Retinal pigment epithelial cell (primary cell): ENCODE measurements around the gene C10orf71.

Experiments
- DNase-seq: peaks from one replicate; pipeline ENCODE4 v3.0.0-alpha.2; 2010; ENCODE audit warnings: low read depth
- H3K4me3 ChIP-seq: 2 replicates; pipeline ENCODE4 v1.5.1; 2011; ENCODE audit warnings: mild to moderate bottlenecking, low read length, control low read depth, moderate library complexity
- TF ChIP-seq, protein P1 (sequence below): conservative IDR thresholded peaks from 2 replicates; pipeline ENCODE4 v1.5.1; 2011; ENCODE audit warnings: low read depth, low read length, control low read depth, inconsistent platforms

Gene C10orf71

DNA sequence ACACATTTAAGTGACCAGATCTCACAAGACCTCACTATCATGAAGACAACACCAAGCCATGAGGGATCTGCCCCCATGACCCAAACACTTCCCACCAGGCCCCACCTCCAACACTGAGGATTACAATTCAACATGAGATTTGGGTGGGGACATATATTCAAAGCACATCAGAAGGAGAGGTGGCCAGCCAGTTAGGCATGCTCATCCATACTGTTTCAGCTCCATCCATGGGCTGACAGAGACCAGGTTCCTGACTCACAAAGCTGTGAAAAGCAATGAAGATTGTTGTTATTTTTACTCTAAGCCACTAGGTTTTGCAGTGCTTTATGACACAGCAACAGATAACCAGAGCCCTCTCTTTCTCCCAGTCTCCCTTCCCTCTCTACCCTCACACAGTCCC lies 36.0 kb downstream of the C10orf71 start:
- TF ChIP-seq, protein P1, sequence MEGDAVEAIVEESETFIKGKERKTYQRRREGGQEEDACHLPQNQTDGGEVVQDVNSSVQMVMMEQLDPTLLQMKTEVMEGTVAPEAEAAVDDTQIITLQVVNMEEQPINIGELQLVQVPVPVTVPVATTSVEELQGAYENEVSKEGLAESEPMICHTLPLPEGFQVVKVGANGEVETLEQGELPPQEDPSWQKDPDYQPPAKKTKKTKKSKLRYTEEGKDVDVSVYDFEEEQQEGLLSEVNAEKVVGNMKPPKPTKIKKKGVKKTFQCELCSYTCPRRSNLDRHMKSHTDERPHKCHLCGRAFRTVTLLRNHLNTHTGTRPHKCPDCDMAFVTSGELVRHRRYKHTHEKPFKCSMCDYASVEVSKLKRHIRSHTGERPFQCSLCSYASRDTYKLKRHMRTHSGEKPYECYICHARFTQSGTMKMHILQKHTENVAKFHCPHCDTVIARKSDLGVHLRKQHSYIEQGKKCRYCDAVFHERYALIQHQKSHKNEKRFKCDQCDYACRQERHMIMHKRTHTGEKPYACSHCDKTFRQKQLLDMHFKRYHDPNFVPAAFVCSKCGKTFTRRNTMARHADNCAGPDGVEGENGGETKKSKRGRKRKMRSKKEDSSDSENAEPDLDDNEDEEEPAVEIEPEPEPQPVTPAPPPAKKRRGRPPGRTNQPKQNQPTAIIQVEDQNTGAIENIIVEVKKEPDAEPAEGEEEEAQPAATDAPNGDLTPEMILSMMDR: no peak
- DNase-seq: no peak
- no peak overlapping the region for H3K4me3 ChIP-seq

DNA sequence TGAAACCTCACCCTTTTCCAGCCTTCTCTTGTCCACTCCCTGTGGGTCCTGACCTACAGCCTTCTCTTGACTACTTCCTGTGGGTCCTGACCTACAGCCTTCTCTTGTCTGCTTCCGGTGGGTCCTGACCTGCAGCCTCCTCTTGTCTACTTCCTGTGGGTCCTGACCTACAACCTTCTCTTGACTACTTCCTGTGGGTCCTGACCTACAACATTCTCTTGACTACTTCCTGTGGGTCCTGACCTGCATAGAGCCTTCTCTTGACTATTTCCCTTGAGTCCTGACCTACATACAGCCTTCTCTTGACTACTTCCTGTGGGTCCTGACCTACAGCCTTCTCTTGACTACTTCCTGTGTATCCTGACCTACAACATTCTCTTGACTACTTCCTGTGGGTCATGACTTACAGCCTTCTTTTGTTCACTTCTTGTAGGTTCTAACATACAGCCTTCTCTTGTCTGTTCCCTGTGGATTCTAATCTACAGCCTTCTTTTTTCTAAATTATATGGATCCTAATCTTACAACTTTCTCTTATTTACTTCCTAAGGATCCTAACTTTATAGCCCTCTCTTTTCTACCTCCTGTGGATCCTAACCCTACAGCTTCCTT lies 36.5 kb downstream of the C10orf71 start:
- H3K4me3 ChIP-seq: no peak overlapping the region
- TF ChIP-seq, protein P1: no peak
- DNase-seq: no peak

DNA sequence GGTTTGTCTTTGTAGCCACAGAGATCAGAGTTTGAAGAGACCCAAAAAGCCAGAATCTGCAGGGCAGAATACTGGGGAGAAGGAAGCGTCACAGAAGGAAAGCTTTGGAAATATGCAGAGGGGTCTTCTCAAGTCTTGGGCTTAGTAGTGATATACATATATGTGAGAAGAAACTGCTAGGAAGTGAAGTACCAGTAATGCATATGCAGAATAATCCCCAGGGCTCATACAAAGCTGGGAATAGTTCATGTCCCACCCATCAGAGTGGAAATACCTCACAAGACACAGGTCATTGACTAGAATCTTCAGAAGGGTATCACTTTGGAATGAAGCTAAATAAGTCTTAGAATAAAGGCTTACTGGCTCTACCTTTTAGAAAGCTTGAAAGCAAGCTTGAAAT lies 39.6 kb downstream of the C10orf71 start:
- DNase-seq: no peak
- no peak overlapping the region for H3K4me3 ChIP-seq
- TF ChIP-seq, protein P1: no peak

DNA sequence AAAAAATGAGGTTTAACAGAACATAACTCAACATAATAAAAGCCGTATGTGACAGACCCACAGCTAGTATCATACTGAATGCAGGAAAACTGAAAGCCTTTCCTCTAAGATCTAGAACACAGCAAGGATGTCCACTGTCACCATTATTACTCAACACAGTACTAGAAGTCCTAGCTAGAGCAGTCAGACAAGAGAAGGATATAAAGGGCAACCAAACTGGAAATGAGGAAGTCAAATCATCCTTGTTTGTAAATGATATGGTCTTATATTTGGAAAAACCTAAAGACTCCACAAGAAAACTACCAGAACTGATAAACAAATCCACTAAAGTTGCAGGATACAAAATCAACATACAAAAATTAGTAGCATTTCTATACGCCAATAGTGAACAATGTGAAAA lies 45.9 kb downstream of the C10orf71 start:
- DNase-seq: no peak
- TF ChIP-seq, protein P1: no peak
- H3K4me3 ChIP-seq: no peak overlapping the region

DNA sequence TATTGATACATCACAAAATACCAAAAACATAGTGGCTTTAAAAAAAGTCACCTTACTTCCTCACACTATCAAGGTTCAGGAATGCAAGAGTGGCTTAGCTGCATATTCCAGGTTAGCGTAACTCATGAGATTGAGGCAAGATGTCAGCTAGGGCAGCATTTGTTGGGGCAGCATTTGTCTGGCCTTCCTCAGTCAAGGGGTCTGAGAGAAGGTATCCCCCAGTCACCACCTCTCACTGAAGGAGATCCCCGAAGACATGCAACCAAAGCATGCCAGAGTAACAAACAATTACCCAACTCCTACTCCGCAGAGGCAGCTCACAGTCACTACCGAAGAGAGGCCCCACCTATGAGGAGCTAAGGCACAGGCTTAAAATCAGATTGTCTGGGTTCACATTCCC lies 48.4 kb downstream of the C10orf71 start:
- no peak for DNase-seq
- TF ChIP-seq, protein P1: no peak
- H3K4me3 ChIP-seq: no peak overlapping the region

DNA sequence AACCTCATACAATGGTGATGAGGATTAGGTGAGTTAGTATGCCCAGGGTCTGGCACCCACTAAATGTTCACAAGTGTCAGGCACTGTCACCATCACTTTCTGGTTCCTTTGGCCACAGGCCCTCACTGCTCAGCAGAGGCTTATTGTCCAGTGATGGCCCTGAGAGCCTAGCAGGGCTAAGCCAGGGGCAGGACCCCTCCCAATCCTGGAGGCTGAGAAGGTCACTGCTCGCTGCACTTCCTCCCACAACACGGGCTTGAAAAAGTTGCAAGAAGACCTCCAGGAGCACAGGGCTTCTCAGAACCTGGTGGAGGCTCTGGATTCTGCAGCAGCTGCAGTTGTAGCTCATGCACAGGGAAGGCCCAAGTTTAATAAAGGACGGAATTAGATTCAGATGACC lies 48.9 kb downstream of the C10orf71 start:
- TF ChIP-seq, protein P1: no peak
- no peak overlapping the region for H3K4me3 ChIP-seq
- no peak for DNase-seq

DNA sequence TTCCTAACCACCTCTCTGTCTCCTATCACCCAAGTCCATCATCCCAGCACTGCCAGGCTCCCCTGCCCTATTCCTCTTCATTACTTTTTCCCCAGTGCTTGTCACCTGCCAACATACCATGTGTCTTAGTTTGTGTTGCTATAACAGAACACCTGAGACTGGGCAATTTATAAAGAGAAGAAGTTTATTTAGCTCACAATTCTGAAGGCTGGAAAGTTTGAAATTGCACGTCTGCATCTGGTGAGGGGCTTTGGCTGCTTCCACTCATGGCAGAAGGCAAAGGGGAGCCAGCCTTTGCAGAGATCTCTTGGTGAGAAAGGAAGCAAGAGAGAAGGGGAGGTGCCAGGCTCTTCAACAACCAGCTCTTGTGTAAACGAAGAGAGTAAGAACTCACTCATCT lies 49.6 kb downstream of the C10orf71 start:
- H3K4me3 ChIP-seq: no peak overlapping the region
- DNase-seq: no peak
- TF ChIP-seq, protein P1: no peak
